ENCODE data around the gene STRBP.

STRBP gene

DNA sequence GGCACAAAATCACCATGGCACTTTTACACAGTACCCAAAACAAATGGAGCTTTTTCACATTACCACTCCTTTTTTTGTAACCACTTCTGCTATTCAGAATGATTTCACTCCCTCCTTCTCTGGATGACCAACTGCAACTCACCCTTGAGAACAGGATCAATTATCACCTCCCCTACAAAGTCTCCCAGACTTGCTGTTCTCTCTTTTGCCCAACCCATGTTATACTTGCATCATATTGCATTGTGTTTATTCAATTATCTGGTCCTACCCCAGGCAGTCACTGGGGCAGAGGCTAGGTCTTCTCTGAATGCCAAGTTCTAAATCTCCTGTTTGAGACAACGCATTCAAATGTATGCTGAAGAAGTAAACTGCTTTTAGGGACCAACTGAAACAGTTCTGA lies 139.0 kb downstream of the STRBP start:
- no peak for DNase-seq (ENCODE audit: low read depth in 2 of 2)

DNA sequence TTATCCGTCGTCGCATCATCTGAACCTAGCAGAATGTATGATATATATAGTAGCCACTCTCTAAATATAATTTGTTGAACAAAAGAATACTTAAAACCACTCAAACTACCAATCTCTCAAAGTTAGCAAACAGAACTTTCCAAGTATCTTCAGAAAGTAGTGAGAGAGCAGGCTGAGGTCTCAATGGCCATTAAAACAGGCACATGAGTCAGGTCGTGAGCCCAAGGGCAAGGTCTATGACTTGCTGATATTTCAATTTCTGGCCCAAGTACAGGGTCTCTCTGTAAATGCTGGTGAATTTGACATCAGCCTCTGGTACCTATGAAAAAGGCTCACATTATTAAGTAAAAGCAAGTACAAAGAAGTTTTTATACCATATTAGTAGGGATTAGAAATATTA lies 139.8 kb downstream of the STRBP start:
- no peak for DNase-seq (ENCODE audit: low read depth in 2 of 2)

DNA sequence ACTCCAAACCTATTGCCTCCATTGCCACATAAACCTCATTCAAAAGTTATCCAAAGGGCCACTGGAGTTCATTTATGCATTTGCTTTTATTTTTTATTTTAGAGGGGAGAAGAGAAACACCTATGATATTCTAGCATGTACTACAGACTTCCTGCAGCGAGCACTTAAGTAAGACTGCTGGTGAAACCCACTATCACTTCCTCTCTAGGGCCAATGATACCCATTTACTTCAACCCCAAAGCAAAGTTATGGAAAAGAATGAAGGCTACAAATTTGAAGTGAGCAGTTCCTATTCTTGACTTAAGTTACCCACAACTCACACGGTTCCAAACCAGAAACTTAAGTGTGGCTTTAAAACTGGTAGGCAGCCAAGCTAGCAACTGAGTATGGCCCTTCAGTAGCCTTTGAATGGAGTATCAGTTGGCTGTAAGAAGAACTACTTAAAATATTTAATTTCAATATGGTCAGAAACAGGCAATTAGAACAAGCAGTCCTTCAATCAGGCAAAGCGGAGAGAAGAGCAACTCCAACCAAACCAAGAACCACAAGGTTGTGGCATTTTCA lies 140.8 kb downstream of the STRBP start:
- DNase-seq (ENCODE audit: low read depth in 2 of 2), result no peak

DNA sequence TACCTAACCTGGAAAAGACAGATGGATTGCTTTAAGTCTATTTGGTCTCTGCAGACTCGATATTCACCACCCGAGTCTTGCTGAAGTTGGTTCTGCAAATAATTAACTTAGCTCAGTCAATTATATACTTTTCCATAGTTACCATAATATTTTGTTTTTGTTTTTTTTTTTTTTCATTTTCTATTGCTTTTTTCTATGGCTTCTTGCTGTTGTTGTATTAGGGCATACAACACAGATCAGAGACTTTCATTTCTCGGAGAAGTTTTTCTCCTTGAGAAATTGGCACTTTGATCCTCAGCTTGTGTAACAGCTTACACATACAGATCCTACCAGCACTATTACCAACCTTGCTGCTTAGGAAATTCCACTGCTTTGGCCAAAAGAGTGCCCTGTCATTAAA lies 146.9 kb downstream of the STRBP start:
- no peak for DNase-seq (ENCODE audit: low read depth in 2 of 2)

DNA sequence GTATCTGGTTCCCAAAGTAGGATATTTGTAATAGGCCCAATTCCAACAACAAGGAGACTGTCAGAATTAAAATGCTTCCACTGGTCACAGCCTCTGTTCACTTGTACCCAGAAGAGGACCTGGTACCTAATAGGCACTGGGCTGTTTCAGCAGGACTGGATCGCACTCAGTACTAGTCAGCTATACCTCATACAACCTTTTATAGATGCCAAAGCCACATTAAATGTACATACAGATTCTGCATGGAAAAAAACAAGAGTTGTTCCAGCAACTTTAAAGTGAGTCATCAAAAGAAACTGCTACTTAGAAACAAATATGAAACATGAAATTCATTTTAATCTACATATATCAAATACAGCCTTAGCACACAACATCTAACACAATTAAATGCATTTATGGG lies 147.4 kb downstream of the STRBP start:
- no peak for DNase-seq (ENCODE audit: low read depth in 2 of 2)

DNA sequence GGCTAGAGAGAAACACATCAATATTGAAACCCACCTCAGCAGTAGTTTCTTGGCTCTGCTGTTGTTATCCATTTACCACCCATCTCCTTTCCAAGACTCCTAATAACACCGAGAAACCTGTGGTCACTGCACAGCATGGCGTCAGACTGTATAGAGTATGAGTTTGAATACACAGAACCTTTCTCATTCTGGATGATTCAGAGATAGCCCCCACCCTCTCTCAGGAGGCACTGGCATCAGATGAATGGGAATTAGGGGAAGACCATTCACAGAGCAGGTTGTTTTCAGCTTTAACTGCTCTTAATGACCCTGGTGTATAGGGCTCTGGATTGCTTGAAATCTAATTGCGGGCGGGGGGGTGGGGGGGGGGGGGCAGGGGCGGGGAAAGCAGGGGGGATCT lies 148.3 kb downstream of the STRBP start:
- DNase-seq (ENCODE audit: low read depth in 2 of 2), result no peak

DNA sequence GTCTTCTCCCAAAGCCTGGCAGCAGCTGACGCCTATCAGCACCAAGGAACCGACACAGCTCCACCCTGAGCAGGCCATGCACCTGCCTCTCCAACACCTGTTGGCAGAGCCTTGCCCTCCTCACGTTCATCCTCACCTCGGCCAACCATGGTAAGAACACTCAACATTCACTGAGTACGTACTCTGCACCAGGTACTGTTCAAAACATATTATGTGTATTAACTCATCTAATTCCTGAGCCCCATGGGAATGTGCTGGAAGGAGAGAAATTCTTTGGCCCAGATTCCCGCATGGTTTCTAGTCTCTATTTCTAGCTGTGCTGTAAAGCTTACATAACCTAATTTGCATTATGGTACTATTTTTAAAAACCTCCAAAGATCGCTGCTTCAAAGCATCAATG lies 148.8 kb downstream of the STRBP start:
- no peak for DNase-seq (ENCODE audit: low read depth in 2 of 2)

DNA sequence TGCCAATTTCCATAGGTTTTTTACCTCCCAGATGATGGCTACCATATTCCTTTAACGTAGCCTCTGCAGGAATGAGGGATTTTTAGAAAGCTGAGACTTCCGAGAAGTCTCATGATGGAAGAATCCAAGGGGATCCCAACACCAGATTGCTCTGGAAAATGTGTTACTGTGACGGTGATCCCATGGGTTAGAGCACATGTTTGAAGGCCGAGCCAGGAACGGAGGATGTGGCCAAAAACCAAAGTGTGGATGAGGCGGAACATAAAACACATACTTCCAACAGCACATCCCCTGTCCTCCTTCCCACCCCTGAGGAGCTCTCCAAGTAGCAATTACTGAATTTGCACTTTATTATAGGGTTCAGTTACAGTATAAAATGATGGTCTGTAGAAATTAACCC lies 152.3 kb downstream of the STRBP start:
- DNase-seq (ENCODE audit: low read depth in 2 of 2), result no peak

DNA sequence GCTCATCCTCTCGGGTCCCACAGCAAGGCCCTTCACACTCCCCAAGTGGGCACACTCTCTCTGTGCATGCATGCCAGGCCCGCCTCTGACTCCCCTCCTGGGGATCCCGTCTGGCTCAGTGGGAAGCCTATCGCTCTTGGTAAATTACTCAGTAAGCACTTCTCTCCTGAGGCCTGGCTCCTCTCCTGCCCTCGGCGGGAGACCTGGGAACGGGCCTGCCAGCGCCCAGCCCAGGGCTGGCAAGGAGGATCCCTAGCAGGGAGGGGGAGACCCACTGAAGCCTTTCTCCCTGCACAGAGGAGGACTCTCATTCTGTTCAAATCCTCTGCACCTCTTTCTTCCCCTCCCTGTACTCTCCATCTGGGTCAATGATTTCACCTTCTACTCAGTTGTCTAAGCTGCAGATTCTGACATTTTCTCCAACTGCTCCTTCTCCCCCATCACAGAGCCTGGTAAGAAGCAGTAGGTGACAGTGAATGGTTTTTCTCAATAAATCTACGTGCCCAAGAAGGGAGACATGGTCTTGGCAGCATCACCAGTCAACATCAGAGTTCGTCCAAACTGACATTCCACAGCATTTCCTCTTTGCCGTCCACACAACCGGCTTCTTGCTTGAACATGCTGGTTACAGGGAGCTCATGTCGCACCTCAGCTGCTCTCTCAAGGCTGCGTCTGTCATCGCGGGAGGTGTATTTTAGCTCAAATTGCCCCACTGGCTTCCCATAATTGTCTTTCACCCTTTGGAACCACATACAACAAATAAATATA lies 153.1 kb downstream of the STRBP start:
- DNase-seq (ENCODE audit: low read depth in 2 of 2), result no peak

DNA sequence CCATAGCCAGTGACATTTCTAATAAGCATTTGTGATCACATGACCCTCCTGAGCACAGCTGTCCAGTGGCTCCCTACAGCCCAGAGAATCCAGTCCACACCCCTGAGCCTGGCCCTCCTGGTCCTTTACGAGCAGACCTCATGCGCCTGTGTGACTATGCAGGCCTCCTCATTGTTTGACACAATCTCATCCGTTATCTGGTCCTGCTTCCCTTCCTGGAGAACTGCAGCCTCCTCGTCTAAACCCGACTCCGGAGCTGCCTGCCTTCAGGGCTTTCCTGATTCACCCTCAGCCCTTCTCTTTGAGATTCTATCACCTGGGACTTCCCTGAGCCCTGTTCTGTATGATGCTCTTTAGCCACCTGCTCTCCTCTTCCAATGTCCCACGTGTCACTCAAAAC lies 155.2 kb downstream of the STRBP start:
- DNase-seq (ENCODE audit: low read depth in 2 of 2), result no peak

DNA sequence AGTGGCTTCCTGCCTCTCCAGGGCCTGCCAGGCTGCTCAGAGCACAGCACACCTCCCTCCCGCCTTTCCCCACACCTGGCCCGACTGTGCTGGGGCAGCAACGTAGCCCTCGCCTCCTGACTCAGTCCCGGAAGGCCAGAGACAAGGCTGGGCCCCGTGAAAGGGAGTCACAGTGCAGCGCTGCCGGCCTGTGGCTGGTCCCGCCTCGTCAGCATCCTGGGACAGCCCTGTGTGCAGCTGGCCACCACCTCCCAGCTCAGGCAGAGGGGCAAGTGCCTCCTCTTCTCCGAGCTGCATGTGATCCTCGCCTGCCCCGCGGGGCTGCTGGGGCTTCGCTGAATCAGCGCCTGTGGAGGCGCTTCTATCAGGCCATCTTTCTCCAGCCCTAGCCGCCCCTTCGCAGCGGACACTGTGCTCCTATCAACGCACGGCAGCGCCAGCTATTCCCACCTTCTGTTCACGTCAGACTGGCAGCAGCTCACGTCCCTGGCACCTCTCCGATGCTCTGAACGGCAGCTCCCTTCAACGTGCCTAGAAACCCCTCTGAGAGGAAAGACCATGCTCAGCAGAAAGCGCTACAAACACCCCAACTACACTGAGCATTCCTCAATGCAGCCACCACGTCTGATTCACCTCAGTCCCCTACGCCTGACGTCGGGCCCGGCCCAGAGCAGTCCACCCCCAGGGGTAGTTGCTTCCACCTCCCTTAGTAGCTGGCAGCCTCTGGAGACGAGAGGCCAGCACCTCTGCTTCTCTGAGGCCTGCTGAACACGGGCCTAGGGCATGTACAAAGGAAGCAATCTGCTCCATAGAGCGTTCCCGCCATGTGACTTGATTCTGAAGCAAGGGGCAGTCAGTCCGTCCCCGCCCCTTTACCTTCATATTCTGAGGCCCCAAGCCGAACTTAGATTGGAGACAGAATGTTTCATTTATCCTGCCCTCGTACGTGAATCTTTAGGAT lies 156.1 kb downstream of the STRBP start:
- no peak for DNase-seq (ENCODE audit: low read depth in 2 of 2)

DNA sequence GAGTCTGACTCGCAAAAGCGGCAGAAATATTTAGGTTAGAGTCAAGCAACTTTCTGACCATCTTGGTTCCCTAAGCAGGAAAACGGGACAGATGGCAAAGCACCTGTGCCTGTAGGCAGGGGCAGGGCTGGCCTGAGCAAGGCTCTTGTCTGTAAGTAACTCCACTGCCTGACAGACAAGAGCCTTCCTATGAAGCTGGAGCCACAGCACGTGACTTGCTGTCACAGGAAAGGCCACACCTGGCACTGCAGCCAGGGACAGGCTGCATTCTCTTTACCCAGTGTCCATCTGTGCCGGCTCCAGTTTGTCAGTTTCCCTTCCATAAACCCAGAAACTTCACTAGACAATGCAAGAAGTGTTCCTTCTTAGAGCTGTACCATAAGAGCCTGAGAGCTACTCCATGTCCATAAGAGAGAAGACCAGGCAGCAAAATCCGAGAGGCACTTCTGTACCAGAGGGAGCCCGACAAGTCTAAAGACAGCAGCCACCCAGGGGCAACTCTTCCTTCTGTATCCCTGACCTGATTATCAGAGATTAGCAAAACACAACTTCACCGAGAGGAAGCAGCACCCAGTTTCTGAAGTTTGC lies 156.9 kb downstream of the STRBP start:
- DNase-seq (ENCODE audit: low read depth in 2 of 2), result no peak

DNA sequence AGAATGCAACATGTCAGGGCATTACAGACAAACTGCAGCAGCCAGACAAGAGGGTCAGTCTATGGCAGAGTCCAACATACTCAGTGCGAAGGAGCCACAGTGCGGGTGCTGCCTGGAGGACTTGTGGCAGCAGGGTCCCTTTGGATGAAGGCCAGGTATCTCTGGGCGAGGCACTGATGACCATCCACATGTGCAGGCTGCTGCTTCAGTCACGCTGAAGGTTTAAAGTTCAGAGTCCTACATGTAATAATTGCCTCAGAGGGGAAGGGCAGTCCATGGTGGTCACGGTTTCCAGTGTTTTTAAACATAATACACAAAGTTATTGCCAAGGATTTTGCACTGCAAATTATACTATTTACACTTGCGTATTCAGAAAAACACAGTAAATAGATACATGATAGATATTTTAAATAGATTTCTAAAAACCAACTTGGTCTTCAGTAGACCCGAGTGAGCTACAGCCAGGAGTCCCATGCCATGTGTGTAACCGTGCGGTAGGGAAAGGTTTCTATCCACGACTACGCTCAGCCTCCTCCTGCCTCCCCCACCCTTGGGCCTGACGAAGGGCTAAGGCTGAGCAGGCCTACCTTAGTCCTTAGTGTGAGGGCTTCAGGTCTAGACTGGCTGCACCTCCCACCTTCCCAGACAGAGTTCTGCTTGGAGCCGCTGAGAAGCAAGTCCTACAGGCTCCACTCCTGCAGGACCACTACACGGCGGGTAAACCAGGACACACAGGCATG lies 158.7 kb downstream of the STRBP start:
- DNase-seq (ENCODE audit: low read depth in 2 of 2), result no peak

DNA sequence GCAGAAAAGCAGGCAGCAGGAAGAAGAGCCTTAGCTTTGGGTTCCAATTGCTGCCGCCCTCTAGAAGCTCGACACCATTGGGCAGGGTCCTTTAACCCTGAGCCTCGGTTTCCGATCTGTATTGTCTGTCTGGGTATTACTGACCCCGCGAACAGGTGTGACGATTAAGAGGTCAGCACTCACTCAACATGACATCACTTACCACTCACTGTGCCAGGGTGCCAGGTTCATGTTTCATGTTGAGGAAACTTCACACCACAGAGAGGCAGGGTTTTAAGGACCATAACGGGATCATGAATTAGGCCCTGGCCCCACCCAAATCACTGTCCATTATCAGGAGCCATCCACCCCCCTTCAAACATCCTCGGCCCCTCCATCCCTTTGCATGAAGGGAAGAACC lies 159.4 kb downstream of the STRBP start:
- DNase-seq (ENCODE audit: low read depth in 2 of 2), result no peak

DNA sequence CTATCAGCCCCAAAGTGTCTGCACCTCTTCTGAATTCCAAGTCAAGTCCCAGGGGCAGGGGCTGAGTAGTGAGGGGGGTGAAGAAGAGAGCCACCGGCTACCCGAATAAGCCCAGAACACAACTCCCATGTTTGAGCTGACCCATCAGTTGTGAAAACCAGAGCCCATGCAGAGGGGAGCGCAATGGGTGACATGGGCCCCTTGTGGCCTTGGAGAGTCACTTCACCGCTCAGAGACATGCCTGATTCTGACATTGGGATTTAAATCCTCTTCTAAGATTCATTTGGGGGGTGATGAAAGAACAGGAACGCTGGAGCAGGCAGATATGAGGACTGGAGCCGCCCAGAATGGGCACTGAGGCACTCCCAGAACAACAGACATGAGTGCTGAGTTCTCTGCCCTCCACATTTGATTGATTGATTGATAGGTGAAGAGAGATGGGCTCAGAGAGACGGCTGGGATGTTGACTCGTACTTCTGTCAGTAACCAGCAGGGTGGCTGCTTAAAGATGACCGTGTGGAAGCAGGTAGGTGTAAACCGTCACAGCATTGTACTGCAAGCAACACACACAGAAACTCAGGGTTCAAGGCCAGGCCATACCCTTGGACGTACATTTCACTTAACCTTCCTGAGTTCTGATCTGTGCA lies 160.6 kb downstream of the STRBP start:
- no peak for DNase-seq (ENCODE audit: low read depth in 2 of 2)

DNA sequence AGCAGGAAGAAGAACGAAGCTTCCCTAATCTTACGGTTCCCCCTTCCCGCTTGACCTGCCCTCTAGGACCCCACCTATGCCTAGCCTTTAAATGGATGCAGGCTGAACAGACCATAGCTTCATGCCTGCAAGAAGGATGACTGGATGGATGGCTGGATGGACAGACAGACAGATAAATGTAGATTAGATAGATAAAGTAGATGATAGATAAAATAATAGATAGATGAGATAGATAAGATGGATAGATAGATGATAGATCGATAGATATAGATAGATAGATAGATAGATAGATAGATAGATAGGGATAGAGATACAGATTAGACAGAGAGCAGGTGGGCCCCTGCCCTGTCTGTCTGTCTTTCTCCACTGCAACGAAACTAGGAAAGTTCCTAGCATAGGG lies 162.9 kb downstream of the STRBP start:
- no peak for DNase-seq (ENCODE audit: low read depth in 2 of 2)

DNA sequence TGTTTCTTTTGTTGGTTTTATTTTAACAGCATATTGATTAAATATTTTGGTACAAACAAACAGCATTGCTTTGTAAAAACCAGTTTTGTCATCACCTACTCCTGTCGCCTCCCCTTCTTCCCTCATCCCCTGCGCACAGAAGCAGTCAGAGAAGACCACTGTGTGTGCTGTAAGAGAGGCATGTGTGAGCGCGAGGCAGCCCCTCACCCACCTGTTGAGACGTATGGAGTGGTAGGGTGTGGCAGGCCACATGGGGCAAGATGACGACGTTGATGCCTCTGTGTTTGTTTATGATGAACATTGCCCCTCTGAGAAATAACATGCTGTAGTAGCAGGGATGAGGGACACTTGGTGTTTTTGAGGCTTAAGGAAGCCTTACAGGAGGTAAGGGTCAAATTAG lies 163.6 kb downstream of the STRBP start:
- DNase-seq (ENCODE audit: low read depth in 2 of 2), result no peak

DNA sequence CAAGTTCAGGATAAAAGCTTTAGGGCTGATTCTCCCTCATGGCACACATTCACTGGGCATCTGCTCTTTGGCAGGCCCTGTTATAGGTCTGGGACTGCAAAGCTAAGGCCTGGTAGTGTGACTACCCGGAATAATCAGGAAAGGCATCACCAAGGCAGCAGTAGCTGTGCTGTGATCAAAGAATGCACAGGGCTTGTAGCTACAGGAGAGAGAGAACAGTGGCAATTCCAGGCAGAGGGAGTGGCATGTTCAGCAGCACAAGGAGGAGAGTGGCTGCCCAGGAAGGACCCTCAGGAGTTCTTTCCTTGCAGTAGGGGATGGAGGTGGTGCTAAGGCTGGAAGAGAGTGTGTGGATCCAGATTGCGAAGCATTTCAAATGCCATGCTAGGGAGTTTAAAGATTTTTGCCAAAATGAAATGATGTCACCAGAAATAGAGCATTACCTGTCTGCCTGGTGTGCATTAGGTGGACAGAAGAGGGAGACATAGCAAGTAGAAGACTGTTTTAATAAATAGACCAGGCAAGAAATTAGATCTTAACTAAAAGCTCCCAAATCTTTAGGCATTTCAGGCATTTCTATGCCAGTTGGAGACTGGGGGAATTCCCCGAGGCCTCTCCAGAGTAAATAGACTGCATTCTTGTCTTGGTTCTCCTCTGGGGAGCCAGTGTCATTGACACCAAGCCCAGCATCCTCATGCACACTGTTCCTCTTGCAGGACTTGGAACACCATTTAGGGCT lies 165.8 kb downstream of the STRBP start:
- no peak for DNase-seq (ENCODE audit: low read depth in 2 of 2)

DNA sequence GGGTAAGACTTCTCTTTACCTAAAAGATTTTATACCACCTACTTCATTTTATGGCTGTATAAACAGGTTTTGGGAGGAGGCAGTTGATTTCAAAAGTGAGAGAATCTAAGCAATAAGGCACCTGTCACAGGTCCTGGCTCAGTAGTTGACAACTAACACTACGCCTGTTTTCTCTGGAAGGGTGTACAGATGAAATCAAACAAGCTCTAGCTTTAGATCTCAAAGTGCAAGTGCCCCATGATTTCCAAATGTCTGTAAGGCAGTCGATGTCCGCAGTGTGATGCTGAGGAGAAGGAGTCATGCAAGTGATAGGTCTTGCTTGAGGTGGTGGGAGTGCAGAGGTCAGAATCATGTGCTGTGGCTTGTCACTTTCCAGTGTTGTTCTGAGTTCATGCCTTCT lies 168.8 kb downstream of the STRBP start:
- DNase-seq (ENCODE audit: low read depth in 2 of 2), result no peak

DNA sequence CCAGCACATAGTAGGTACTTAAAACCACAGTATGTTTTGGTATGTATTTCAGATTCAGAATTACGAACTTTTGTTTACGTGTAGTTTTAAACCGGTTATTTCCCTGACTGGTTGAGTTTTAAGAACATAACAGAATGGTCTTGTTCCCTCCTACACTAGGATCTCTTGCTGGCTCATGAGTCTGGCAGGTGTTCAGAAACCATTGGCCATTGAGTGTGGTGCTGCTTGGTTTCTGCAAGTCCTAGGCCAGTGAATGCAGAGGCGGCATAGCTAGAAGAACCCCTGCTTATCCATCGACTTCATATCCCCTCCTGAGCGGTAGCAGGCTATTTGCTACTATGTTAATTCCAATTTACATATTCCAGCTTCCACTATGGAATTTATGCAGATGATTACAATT lies 169.3 kb downstream of the STRBP start:
- no peak for DNase-seq (ENCODE audit: low read depth in 2 of 2)

DNA sequence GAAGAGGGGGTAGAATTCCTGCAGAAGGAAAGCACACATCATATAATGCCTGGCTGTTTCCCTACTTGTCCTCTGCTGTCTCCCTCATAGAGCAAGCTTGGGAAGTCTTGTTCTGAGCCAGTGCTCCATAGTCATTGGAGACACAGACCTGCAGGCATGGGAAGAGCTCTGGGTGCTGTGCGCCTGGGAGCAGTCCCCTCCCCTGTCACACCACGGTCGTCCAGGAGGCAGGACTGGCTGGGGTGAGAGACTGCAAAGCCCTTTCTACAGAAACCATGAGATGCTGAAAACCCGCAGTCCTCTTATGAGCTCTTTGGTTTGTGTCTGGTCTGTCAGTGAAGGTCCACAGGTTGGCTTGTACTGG lies 170.3 kb downstream of the STRBP start:
- no peak for DNase-seq (ENCODE audit: low read depth in 2 of 2)
